ENCODE measurements around the gene MYO3B.
"Not testable (repeated sequence)": the region's sequence is repeated elsewhere in the genome, so short reads cannot be mapped to it uniquely, and the experiment has no call there.

The MYO3B gene

GRCh38 chr2:170566138-170566537, 388.2 kb downstream of the MYO3B start:
- DNase-seq (ENCODE audit: low read depth): no peak

GRCh38 chr2:170567429-170567828, 389.5 kb downstream of the MYO3B start:
- no peak for DNase-seq (ENCODE audit: low read depth)

GRCh38 chr2:170568511-170568910, 390.6 kb downstream of the MYO3B start:
- DNase-seq (ENCODE audit: low read depth): no peak

GRCh38 chr2:170571612-170572011, 393.7 kb downstream of the MYO3B start:
- DNase-seq (ENCODE audit: low read depth): no peak

- DNase-seq (ENCODE audit: low read depth): no peak
These were observed 395.7 kb downstream of the MYO3B start for GRCh38 chr2:170573671-170574070.

- no peak for DNase-seq (ENCODE audit: low read depth)
These were observed 398.3 kb downstream of the MYO3B start for GRCh38 chr2:170576296-170576695.

- no peak for DNase-seq (ENCODE audit: low read depth)
These were observed 399.4 kb downstream of the MYO3B start for GRCh38 chr2:170577356-170577755.

GRCh38 chr2:170578606-170579005, 400.7 kb downstream of the MYO3B start:
- no peak for DNase-seq (ENCODE audit: low read depth)

- DNase-seq (ENCODE audit: low read depth): no peak
These were observed 401.6 kb downstream of the MYO3B start for GRCh38 chr2:170579511-170579910.

- DNase-seq (ENCODE audit: low read depth): no peak
These were observed 404.4 kb downstream of the MYO3B start for GRCh38 chr2:170582313-170582712.

GRCh38 chr2:170582751-170583463, 405.0 kb downstream of the MYO3B start:
- no peak for DNase-seq (ENCODE audit: low read depth)

GRCh38 chr2:170585067-170585466, 407.1 kb downstream of the MYO3B start:
- no peak for DNase-seq (ENCODE audit: low read depth)

- no peak for DNase-seq (ENCODE audit: low read depth)
These were observed 408.7 kb downstream of the MYO3B start for GRCh38 chr2:170586571-170587095.

GRCh38 chr2:170587117-170587516, 409.2 kb downstream of the MYO3B start:
- DNase-seq (ENCODE audit: low read depth): no peak

- DNase-seq (ENCODE audit: low read depth): no peak
These were observed 410.0 kb downstream of the MYO3B start for GRCh38 chr2:170587922-170588321.

GRCh38 chr2:170588729-170589128, 410.8 kb downstream of the MYO3B start:
- no peak for DNase-seq (ENCODE audit: low read depth)

GRCh38 chr2:170596576-170596975, 418.6 kb downstream of the MYO3B start:
- no peak for DNase-seq (ENCODE audit: low read depth)

- DNase-seq (ENCODE audit: low read depth): no peak
These were observed 420.1 kb downstream of the MYO3B start for GRCh38 chr2:170598067-170598395.

- DNase-seq (ENCODE audit: low read depth): no peak
These were observed 423.5 kb downstream of the MYO3B start for GRCh38 chr2:170601489-170601888.

GRCh38 chr2:170605862-170606261, 427.9 kb downstream of the MYO3B start:
- DNase-seq (ENCODE audit: low read depth): no peak

- DNase-seq (ENCODE audit: low read depth): no peak
These were observed 429.2 kb downstream of the MYO3B start for GRCh38 chr2:170607171-170607570.

GRCh38 chr2:170610615-170611014, 432.7 kb downstream of the MYO3B start:
- no peak for DNase-seq (ENCODE audit: low read depth)

GRCh38 chr2:170618948-170619347, 441.0 kb downstream of the MYO3B start:
- not testable (repeated sequence) for DNase-seq (ENCODE audit: low read depth)

GRCh38 chr2:170635094-170635493, 457.1 kb downstream of the MYO3B start:
- DNase-seq (ENCODE audit: low read depth): not testable (repeated sequence)
